Naive thymus-derived CD4-positive, alpha-beta T cell (primary cell): ENCODE measurements around the gene ZNF318. TPM values are rescaled to one million over a fixed set of nuclear protein-coding genes. Genes with fewer than 3 reads are reported as not detected.

Source experiments
- ATAC-seq: fragments of 150-1000 bp; cut with Tn5 transposase; 2 replicates; pipeline ENCODE4 v1.10.0; 2021; ENCODE audit warnings: mild to moderate bottlenecking, moderate library complexity
- CTCF ChIA-PET: fragments of 350-600 bp; sonication (Branson Sonifier 250); formaldehyde crosslinking; loops from one replicate; lab custom pipeline; 2021; ENCODE audit warnings: antibody characterized with exemption; lab: Charles Lee
- POLR2A ChIA-PET: fragments of 350-600 bp; sonication (Branson Sonifier 250); formaldehyde crosslinking; loops from one replicate; lab custom pipeline; 2021; ENCODE audit warnings: antibody characterized with exemption, inconsistent platforms; lab: Charles Lee
- DNase-seq, 9 donors: peaks; one replicate each; pipeline versions ENCODE4 v3.0.0 to v3.0.0-alpha.2; 2020 to 2022; ENCODE audit warnings: mixed read lengths in 1 of 9
- H3K27ac ChIP-seq: one replicate; pipeline ENCODE4 v1.7.0; 2013; ENCODE audit warnings: mild to moderate bottlenecking, low read depth, low read length, moderate library complexity
- H3K27me3 ChIP-seq, 2 donors: one replicate each; pipeline ENCODE4 v1.7.0; 2013; ENCODE audit warnings: low read length in 2 of 2, mild to moderate bottlenecking in 2 of 2, moderate library complexity in 2 of 2; ENCODE audit not compliant: control insufficient read depth in 2 of 2, insufficient read depth in 2 of 2
- H3K36me3 ChIP-seq, 3 experiments: 1 replicate in 2 of 3; 2 replicates in 1 of 3; pipeline ENCODE4 v1.7.0; 2013; ENCODE audit warnings: low read length in 3 of 3, mild to moderate bottlenecking in 3 of 3, moderate library complexity in 1 of 3; ENCODE audit not compliant: insufficient read depth in 3 of 3, control insufficient read depth in 2 of 3
- H3K4me1 ChIP-seq, 2 donors: one replicate each; pipeline ENCODE4 v1.7.0; 2013; ENCODE audit warnings: low read length in 2 of 2, mild to moderate bottlenecking in 2 of 2, moderate library complexity in 1 of 2; ENCODE audit not compliant: control insufficient read depth in 2 of 2, insufficient read depth in 2 of 2
- H3K4me3 ChIP-seq: 2 replicates; pipeline ENCODE4 v1.7.0; 2013; ENCODE audit warnings: mild to moderate bottlenecking, low read length
- H3K9me3 ChIP-seq, 3 experiments: 1 replicate in 2 of 3; 2 replicates in 1 of 3; pipeline ENCODE4 v1.7.0; 2013; ENCODE audit warnings: low read length in 3 of 3; ENCODE audit not compliant: control insufficient read depth in 2 of 3
- H3K27ac Mint-ChIP-seq, 9 donors: one replicate each; pipeline ENCODE4 v1.8.0; 2020 to 2022; ENCODE audit warnings: mixed read lengths in 9 of 9, mild to moderate bottlenecking in 8 of 9, moderate library complexity in 5 of 9, inconsistent platforms in 2 of 9
- H3K27me3 Mint-ChIP-seq, 5 donors: one replicate each; pipeline ENCODE4 v1.8.0; 2021 to 2022; ENCODE audit warnings: mixed read lengths in 5 of 5, mild to moderate bottlenecking in 1 of 5
- H3K36me3 Mint-ChIP-seq, 5 donors: one replicate each; pipeline ENCODE4 v1.8.0; 2020 to 2022; ENCODE audit warnings: mixed read lengths in 5 of 5, mild to moderate bottlenecking in 3 of 5, inconsistent platforms in 1 of 5
- H3K4me1 Mint-ChIP-seq, 7 donors: one replicate each; pipeline ENCODE4 v1.8.0; 2020 to 2022; ENCODE audit warnings: mixed read lengths in 7 of 7, mild to moderate bottlenecking in 3 of 7, inconsistent platforms in 1 of 7
- H3K4me3 Mint-ChIP-seq, 10 donors: one replicate each; pipeline ENCODE4 v1.8.0; 2020 to 2022; ENCODE audit warnings: mild to moderate bottlenecking in 10 of 10, mixed read lengths in 10 of 10, moderate library complexity in 6 of 10, inconsistent platforms in 2 of 10
- H3K9me3 Mint-ChIP-seq, 11 donors: one replicate each; pipeline ENCODE4 v1.8.0; 2020 to 2022; ENCODE audit warnings: mixed read lengths in 11 of 11, mild to moderate bottlenecking in 4 of 11, inconsistent platforms in 1 of 11, moderate library complexity in 1 of 11
- intact Hi-C, 2 donors: fragments of 100-400 bp; cut with micrococcal nuclease; formaldehyde crosslinking; loops; one replicate each; pipeline ENCODE4 v1.15.1; 2023
- polyA plus RNA-seq, 2 donors: library from polyadenylated mRNA; unstranded; fragments of 300-500 nt; fragmentation: Illumina TruSeq; gene quantifications; one replicate each; pipeline ENCODE4 v1.2.3, GENCODE V29; 2021
- total RNA-seq, 6 experiments: library from RNA in 5 of 6; stranded (reverse) in 5 of 6; gene quantifications; 1 replicate in 5 of 6; 2 replicates in 1 of 6; pipeline ENCODE4 v1.2.3 and lab custom pipeline; 2021 to 2026

The ZNF318 gene
- total and polyA plus RNA-seq, 7 experiments from 2014 or later = 6.9 to 40.2 (median 28.3) TPM

DNA sequence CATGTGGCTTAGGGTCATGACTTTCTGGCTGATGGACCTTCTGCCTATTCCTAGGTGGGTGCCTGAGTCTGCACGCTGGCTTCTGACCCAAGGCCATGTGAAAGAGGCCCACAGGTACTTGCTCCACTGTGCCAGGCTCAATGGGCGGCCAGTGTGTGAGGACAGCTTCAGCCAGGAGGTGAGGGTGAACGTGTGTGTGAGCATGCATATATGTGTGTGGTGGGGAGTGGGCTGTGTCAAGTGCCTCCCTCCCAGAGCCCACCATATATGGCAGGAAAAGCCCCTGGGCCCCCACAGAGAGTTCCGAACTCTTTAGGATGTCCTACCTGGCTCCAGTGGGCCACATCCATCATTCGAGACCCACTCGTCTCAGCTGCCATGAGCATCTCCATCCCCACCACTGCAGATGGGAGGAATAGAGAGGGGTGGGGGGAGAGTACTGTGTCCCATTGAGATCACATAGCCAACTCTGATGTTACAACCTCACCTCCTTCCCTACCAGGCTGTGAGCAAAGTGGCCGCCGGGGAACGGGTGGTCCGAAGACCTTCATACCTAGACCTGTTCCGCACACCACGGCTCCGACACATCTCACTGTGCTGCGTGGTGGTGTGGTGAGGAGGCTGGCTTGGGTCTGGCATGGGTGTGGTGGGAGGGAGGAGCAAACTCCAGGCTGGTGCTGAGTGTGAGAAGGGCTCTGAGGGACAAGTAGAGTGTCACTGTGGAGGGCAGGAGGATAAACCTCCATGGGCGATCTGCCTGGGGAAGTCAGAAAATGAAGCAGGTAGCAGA, 68.2 kb downstream of the ZNF318 start:
- POLR2A ChIA-PET = interaction anchor here (0.5 kb wide), 1 partner anchor 12 kb away, joined by 3 read pairs; no protein-coding TSS in a partner anchor
- no peaks in the 10 kb centered on the region for H3K36me3 ChIP-seq
- H3K4me3 ChIP-seq = no peak overlapping the region
- H3K4me1 ChIP-seq = no peaks in the 10 kb centered on the region
- Mint-ChIP-seq H3K36me3 (no peaks in the 10 kb centered on the region), H3K27ac (no peak overlapping the region), H3K27me3 (peaks cover 0 to 9% (median 7%) of the 10 kb centered on the region in 5 donors), H3K4me1 (peaks cover 0 to 7% (median 0%) of the 10 kb centered on the region in 7 donors), H3K4me3 (no peak overlapping the region), H3K9me3 (no peaks in the 10 kb centered on the region)
- DNase-seq (no peak), ATAC-seq (no peak)
- H3K27ac ChIP-seq = no peak overlapping the region
- intact Hi-C loops = no loop called here
- H3K9me3 ChIP-seq = no peaks in the 10 kb centered on the region
- H3K27me3 ChIP-seq = no peaks in the 10 kb centered on the region
- CTCF ChIA-PET = interaction anchor here (0.6 kb wide), 1 partner anchor 162 kb away, joined by 5 read pairs; no protein-coding TSS in a partner anchor

- no peaks in the 10 kb centered on the region for H3K36me3 Mint-ChIP-seq
- H3K36me3 ChIP-seq = no peaks in the 10 kb centered on the region
- POLR2A ChIA-PET = interaction anchor here (0.5 kb wide), 1 partner anchor 159 kb away, joined by 3 read pairs; no protein-coding TSS in a partner anchor
- H3K9me3 ChIP-seq = no peaks in the 10 kb centered on the region
- no peaks in the 10 kb centered on the region for H3K27me3 ChIP-seq
- H3K4me1 ChIP-seq = no peaks in the 10 kb centered on the region
- ATAC-seq (no peak), DNase-seq (no peak)
- H3K4me1 Mint-ChIP-seq = peaks cover 0 to 7% (median 0%) of the 10 kb centered on the region in 7 donors
- peak overlapping the region in 1 of 10 donors; percentile 30 for H3K4me3 Mint-ChIP-seq
- CTCF ChIA-PET = interaction anchor here (0.6 kb wide), 1 partner anchor 56 kb away, joined by 3 read pairs; the partner anchor contains the start of gene TTBK1
- no peaks in the 10 kb centered on the region for H3K9me3 Mint-ChIP-seq
- H3K27ac Mint-ChIP-seq = peak overlapping the region in 1 of 9 donors; percentile 28
- intact Hi-C loops = no loop called here
- H3K27me3 Mint-ChIP-seq = peaks cover 0 to 9% (median 7%) of the 10 kb centered on the region in 5 donors
- no peak overlapping the region for H3K27ac ChIP-seq
- H3K4me3 ChIP-seq = no peak overlapping the region
Observed at GRCh38 chr6:43299338-43300293, 69.8 kb downstream of the ZNF318 start.

- CTCF ChIA-PET = interaction anchor here (0.6 kb wide), 1 partner anchor 56 kb away, joined by 3 read pairs; the partner anchor contains the start of gene TTBK1
- Mint-ChIP-seq H3K36me3 (no peaks in the 10 kb centered on the region), H3K4me1 (peaks cover 0 to 7% (median 0%) of the 10 kb centered on the region in 7 donors), H3K9me3 (no peaks in the 10 kb centered on the region), H3K27me3 (peaks cover 0 to 9% (median 7%) of the 10 kb centered on the region in 5 donors), H3K27ac (no peak overlapping the region), H3K4me3 (no peak overlapping the region)
- intact Hi-C loops = no loop called here
- no peak overlapping the region for H3K4me3 ChIP-seq
- no peaks in the 10 kb centered on the region for H3K9me3 ChIP-seq
- DNase-seq (no peak), ATAC-seq (no peak)
- no peaks in the 10 kb centered on the region for H3K4me1 ChIP-seq
- H3K27me3 ChIP-seq = no peaks in the 10 kb centered on the region
- POLR2A ChIA-PET = interaction anchor here (0.5 to 0.6 kb wide), 2 partner anchors 9 to 158 kb away, joined by 3 read pairs; no protein-coding TSS in a partner anchor
- H3K27ac ChIP-seq = no peak overlapping the region
- no peaks in the 10 kb centered on the region for H3K36me3 ChIP-seq
Observed at GRCh38 chr6:43298565-43299337, 70.7 kb downstream of the ZNF318 start.

- H3K9me3 Mint-ChIP-seq = no peaks in the 10 kb centered on the region
- intact Hi-C loops = no loop called here
- H3K27me3 Mint-ChIP-seq = peaks cover 0 to 9% (median 7%) of the 10 kb centered on the region in 5 donors
- Histone ChIP-seq H3K4me3 (no peak within 1 kb of the TSS), H3K27me3 (no peaks in the 10 kb centered on the region), H3K4me1 (no peaks in the 10 kb centered on the region), H3K9me3 (no peaks in the 10 kb centered on the region), H3K36me3 (no peaks in the 10 kb centered on the region), H3K27ac (no peak within 1 kb of the TSS)
- ATAC-seq (no peak), DNase-seq (no peak)
- POLR2A ChIA-PET = interaction anchor here (0.6 kb wide), 1 partner anchor 10 kb away, joined by 3 read pairs; no protein-coding TSS in a partner anchor
- H3K27ac Mint-ChIP-seq = no peak within 1 kb of the TSS
- CTCF ChIA-PET = interaction anchor here (0.6 kb wide), 1 partner anchor 9 kb away, joined by 3 read pairs; no protein-coding TSS in a partner anchor
- no peaks in the 10 kb centered on the region for H3K36me3 Mint-ChIP-seq
- H3K4me1 Mint-ChIP-seq = peaks cover 0 to 7% (median 0%) of the 10 kb centered on the region in 7 donors
- H3K4me3 Mint-ChIP-seq = no peak within 1 kb of the TSS
Observed at GRCh38 chr6:43297644-43298564, 71.5 kb downstream of the ZNF318 start, which contains the start of gene SLC22A7. Gene SLC22A7, plus strand, starts transcription at chr6:43298260. Its CDS starts 99 bp downstream, at chr6:43298359.

GRCh38 chr6:43296780-43297497, 72.5 kb downstream of the ZNF318 start:
- peaks cover 0 to 12% (median 7%) of the 10 kb centered on the region in 5 donors for H3K27me3 Mint-ChIP-seq
- H3K27me3 ChIP-seq = no peaks in the 10 kb centered on the region
- no peak overlapping the region for H3K4me3 Mint-ChIP-seq
- CTCF ChIA-PET = interaction anchor here (1.1 kb wide), 1 partner anchor 210 kb away, joined by 3 read pairs; no protein-coding TSS in a partner anchor
- no peaks in the 10 kb centered on the region for H3K4me1 ChIP-seq
- H3K36me3 ChIP-seq = no peaks in the 10 kb centered on the region
- H3K4me3 ChIP-seq = no peak overlapping the region
- POLR2A ChIA-PET = interaction anchor here (1.1 kb wide), 1 partner anchor 185 kb away, joined by 3 read pairs; no protein-coding TSS in a partner anchor
- no peaks in the 10 kb centered on the region for H3K9me3 ChIP-seq
- H3K36me3 Mint-ChIP-seq = no peaks in the 10 kb centered on the region
- intact Hi-C loops = no loop called here
- no peaks in the 10 kb centered on the region for H3K9me3 Mint-ChIP-seq
- DNase-seq (no peak), ATAC-seq (no peak)
- peaks cover 0 to 7% (median 0%) of the 10 kb centered on the region in 7 donors for H3K4me1 Mint-ChIP-seq
- no peak overlapping the region for H3K27ac Mint-ChIP-seq
- H3K27ac ChIP-seq = no peak overlapping the region
